ENCODE results near the gene STRN3. TPM values are rescaled to one million over a fixed set of nuclear protein-coding genes. Genes with fewer than 3 reads are reported as not detected.
A peak's percentile ranks its signal among the peaks of the same experiment; 100 is the strongest.

The STRN3 gene
- total RNA-seq, 1 experiment from 2014 or later, result 34.4 TPM

DNA sequence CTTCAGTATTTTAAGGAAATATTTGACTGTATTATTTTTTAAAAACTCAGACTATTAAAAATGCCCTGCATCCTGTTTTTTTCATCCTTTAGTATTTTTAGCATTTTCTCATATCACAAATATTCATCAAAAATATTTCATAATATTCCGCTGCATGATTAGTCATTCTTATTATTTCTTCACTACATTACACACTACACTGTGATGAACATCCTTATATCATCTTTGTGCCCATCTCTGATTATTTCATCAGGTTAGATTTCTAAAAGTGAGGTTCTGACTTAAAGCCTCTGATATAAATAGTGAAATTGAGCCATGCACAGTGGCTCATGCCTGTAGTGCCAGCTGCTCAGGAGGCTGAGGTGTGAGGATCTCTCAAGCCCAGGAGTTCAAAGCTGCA lies 143.7 kb downstream of the STRN3 start:
- Mint-ChIP-seq H3K27ac (ENCODE audit: unreplicated experiment) (no peak overlapping the region), H3K4me1 (ENCODE audit: low read depth, unreplicated experiment) (no peaks in the 10 kb centered on the region), H3K36me3 (ENCODE audit: insufficient read depth, unreplicated experiment) (peaks cover 8% of the 10 kb centered on the region), H3K27me3 (ENCODE audit: unreplicated experiment) (no peaks in the 10 kb centered on the region), H3K9me3 (ENCODE audit: low read depth, unreplicated experiment) (no peaks in the 10 kb centered on the region), H3K4me3 (ENCODE audit: low read depth, unreplicated experiment) (no peak overlapping the region)
- CTCF ChIA-PET, result no interaction called here
- no peak for DNase-seq
- no TSS peak for BruUV-seq (replicated peaks)
- TF ChIP-seq, protein P1, sequence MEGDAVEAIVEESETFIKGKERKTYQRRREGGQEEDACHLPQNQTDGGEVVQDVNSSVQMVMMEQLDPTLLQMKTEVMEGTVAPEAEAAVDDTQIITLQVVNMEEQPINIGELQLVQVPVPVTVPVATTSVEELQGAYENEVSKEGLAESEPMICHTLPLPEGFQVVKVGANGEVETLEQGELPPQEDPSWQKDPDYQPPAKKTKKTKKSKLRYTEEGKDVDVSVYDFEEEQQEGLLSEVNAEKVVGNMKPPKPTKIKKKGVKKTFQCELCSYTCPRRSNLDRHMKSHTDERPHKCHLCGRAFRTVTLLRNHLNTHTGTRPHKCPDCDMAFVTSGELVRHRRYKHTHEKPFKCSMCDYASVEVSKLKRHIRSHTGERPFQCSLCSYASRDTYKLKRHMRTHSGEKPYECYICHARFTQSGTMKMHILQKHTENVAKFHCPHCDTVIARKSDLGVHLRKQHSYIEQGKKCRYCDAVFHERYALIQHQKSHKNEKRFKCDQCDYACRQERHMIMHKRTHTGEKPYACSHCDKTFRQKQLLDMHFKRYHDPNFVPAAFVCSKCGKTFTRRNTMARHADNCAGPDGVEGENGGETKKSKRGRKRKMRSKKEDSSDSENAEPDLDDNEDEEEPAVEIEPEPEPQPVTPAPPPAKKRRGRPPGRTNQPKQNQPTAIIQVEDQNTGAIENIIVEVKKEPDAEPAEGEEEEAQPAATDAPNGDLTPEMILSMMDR (IDR thresholded peaks at IDR 0.05; ENCODE audit: unreplicated experiment), result no peak
- intact Hi-C loops (cut with micrococcal nuclease; ENCODE audit: unreplicated experiment), result no loop called here

DNA sequence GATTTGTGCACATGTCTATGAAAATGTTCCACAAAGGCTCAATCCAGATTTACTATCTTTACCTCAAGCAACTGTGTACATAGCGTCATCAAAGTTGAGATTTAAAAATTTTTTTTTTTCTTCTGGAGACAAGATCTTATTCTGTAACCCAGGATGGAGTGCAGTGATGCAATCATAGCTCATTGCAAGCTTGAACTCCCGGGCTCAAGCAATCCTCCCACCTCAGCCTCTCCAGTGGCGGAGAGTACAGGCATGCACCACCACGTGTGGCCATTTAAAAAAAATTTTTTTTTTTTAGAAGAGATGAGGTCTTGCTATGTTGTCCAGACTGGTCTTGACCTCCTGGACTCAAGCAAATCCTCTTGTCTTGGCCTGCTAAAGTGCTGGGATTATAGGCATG lies 149.5 kb downstream of the STRN3 start:
- H3K9me3 Mint-ChIP-seq (ENCODE audit: low read depth, unreplicated experiment), result no peaks in the 10 kb centered on the region
- CTCF ChIA-PET, result no interaction called here
- TF ChIP-seq, protein P1 (IDR thresholded peaks at IDR 0.05; ENCODE audit: unreplicated experiment), result no peak
- no TSS peak for BruUV-seq (replicated peaks)
- intact Hi-C loops (cut with micrococcal nuclease; ENCODE audit: unreplicated experiment), result no loop called here
- DNase-seq, result no peak
- H3K27ac Mint-ChIP-seq (ENCODE audit: unreplicated experiment), result no peak overlapping the region
- H3K27me3 Mint-ChIP-seq (ENCODE audit: unreplicated experiment), result peaks cover 12% of the 10 kb centered on the region
- H3K4me3 Mint-ChIP-seq (ENCODE audit: low read depth, unreplicated experiment), result no peak overlapping the region
- H3K4me1 Mint-ChIP-seq (ENCODE audit: low read depth, unreplicated experiment), result no peaks in the 10 kb centered on the region
- H3K36me3 Mint-ChIP-seq (ENCODE audit: insufficient read depth, unreplicated experiment), result peaks cover 19% of the 10 kb centered on the region

- Mint-ChIP-seq H3K27ac (ENCODE audit: unreplicated experiment) (no peak overlapping the region), H3K27me3 (ENCODE audit: unreplicated experiment) (peaks cover 12% of the 10 kb centered on the region), H3K9me3 (ENCODE audit: low read depth, unreplicated experiment) (no peaks in the 10 kb centered on the region), H3K4me1 (ENCODE audit: low read depth, unreplicated experiment) (no peaks in the 10 kb centered on the region), H3K36me3 (ENCODE audit: insufficient read depth, unreplicated experiment) (peaks cover 19% of the 10 kb centered on the region), H3K4me3 (ENCODE audit: low read depth, unreplicated experiment) (peak overlapping the region; percentile 92)
- intact Hi-C loops (cut with micrococcal nuclease; ENCODE audit: unreplicated experiment), result no loop called here
- TF ChIP-seq, protein P1 (IDR thresholded peaks at IDR 0.05; ENCODE audit: unreplicated experiment), result no peak
- CTCF ChIA-PET, result interaction anchor here (1.0 kb wide), 1 partner anchor 12 kb away, joined by 5 read pairs; no protein-coding TSS in a partner anchor
- BruUV-seq (replicated peaks), result TSS peak; percentile 40
- no peak for DNase-seq
Measured at GRCh38 chr14:30875788-30876053, 150.5 kb downstream of the STRN3 start.

DNA sequence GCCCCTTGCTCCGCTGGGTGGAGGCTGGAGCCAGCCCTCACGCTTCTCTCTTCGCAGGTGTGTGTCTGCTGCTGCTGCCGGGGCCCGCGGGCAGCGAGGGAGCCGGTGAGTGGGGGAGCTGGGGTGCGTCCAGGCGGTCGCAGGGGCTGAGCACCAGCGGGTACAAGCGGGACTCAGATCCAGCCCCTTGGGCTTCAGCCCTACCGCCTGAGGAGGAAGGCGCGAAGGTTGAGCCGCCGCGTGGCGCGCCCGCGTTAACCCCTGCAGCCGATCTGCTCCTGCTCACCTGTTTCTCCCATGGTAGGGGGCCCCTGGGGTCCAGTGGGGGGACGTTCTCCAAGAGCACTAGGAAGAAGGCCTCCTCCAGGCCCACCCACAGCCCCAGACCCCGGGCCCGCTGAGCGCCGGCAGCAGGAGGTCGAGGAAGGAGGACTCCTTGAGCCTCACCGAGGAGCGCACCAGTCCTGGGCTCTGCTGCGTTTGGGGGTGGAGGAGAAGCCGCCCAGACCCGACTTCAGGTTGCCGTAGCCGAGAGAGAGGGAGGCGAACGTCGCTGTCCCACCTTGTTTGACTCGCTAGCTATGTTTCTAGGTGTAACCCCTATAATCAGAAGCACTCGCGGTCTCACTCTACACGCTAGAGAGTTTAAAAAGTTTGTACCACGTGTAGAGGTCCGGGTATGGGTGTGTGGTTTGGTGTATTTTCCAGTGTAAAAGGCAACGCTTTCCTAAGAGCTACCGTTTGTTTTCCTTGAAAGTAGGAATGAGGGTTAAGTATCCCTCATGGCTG lies 151.0 kb downstream of the STRN3 start:
- Mint-ChIP-seq H3K9me3 (ENCODE audit: low read depth, unreplicated experiment) (no peaks in the 10 kb centered on the region), H3K36me3 (ENCODE audit: insufficient read depth, unreplicated experiment) (peaks cover 19% of the 10 kb centered on the region), H3K4me1 (ENCODE audit: low read depth, unreplicated experiment) (no peaks in the 10 kb centered on the region), H3K27me3 (ENCODE audit: unreplicated experiment) (peaks cover 12% of the 10 kb centered on the region), H3K27ac (ENCODE audit: unreplicated experiment) (no peak overlapping the region), H3K4me3 (ENCODE audit: low read depth, unreplicated experiment) (peak overlapping the region; percentile 92)
- peak; percentile 18 for DNase-seq
- intact Hi-C loops (cut with micrococcal nuclease; ENCODE audit: unreplicated experiment), result no loop called here
- TF ChIP-seq, protein P1 (IDR thresholded peaks at IDR 0.05; ENCODE audit: unreplicated experiment), result no peak
- CTCF ChIA-PET, result interaction anchor here (1.0 kb wide), 1 partner anchor 13 kb away, joined by 5 read pairs; no protein-coding TSS in a partner anchor
- no TSS peak for BruUV-seq (replicated peaks)

All from Calu3 (cell line).